HepG2 (cell line): Measurements from ENCODE around the gene SERINC5. TPM values are rescaled to one million over a fixed set of nuclear protein-coding genes. Genes with fewer than 3 reads are reported as not detected.
A peak's percentile ranks its signal among the peaks of the same experiment; 100 is the strongest.

Source experiments
- CREM ChIP-seq, 2 experiments: sonication (generic) in 1 of 2; formaldehyde crosslinking in 1 of 2; IDR thresholded peaks; 2 replicates each; pipeline versions ENCODE4 v1.4.0 to v1.6.1; 2016 to 2020; ENCODE audit warnings: antibody characterized with exemption in 1 of 2, mild to moderate bottlenecking in 1 of 2, missing genetic modification reagents in 1 of 2
- FOXA3 ChIP-seq: IDR thresholded peaks from 2 replicates; pipeline ENCODE4 v1.6.1; 2016; ENCODE audit warnings: missing genetic modification reagents, missing compliant biosample characterization
- FOXK1 ChIP-seq: sonication (generic); formaldehyde crosslinking; IDR thresholded peaks from 2 replicates; pipeline ENCODE4 v1.4.0; 2020; ENCODE audit warnings: low read depth, missing genetic modification reagents, borderline replicate concordance
- GPN1 ChIP-seq: sonication (generic); formaldehyde crosslinking; IDR thresholded peaks from 2 replicates; pipeline ENCODE4 v1.5.1; 2020; ENCODE audit warnings: missing genetic modification reagents, borderline replicate concordance
- HDAC2 ChIP-seq: sonication (generic); formaldehyde crosslinking; IDR thresholded peaks from 2 replicates; pipeline ENCODE4 v1.4.0; 2020; ENCODE audit warnings: missing genetic modification reagents
- POGZ ChIP-seq: sonication (generic); formaldehyde crosslinking; IDR thresholded peaks from 2 replicates; pipeline ENCODE4 v1.4.0; 2020; ENCODE audit warnings: mild to moderate bottlenecking, missing genetic modification reagents
- RARA ChIP-seq: IDR thresholded peaks from 2 replicates; pipeline ENCODE4 v1.6.1; 2016; ENCODE audit warnings: missing genetic modification reagents, missing compliant biosample characterization
- SMC3 ChIP-seq: IDR thresholded peaks from 2 replicates; pipeline ENCODE4 v1.6.1; 2011; ENCODE audit warnings: low read length, improper control_type of control experiment
- SOX13 ChIP-seq, 3 experiments: fragments of 450-650 bp in 1 of 3; sonication (generic) in 1 of 3; formaldehyde crosslinking in 1 of 3; IDR thresholded peaks in 2 of 3; conservative IDR thresholded peaks in 1 of 3; 2 replicates each; pipeline versions ENCODE4 v1.5.0 to v1.6.1; 2016 to 2020; ENCODE audit warnings: antibody characterized with exemption in 1 of 3, mild to moderate bottlenecking in 1 of 3, missing compliant biosample characterization in 1 of 3, missing genetic modification reagents in 1 of 3, moderate library complexity in 1 of 3
- SRSF9 ChIP-seq: fragments of 200-400 bp; formaldehyde crosslinking; IDR thresholded peaks from 2 replicates; pipeline ENCODE4 v1.6.1; 2018; ENCODE audit warnings: borderline replicate concordance, mild to moderate bottlenecking, low read depth, low read length; ENCODE audit not compliant: insufficient read depth, poor library complexity, severe bottlenecking
- ZBTB7B ChIP-seq: sonication (generic); formaldehyde crosslinking; IDR thresholded peaks from 2 replicates; pipeline ENCODE4 v1.4.0; 2020; ENCODE audit warnings: missing genetic modification reagents
- ZNF562 ChIP-seq: sonication (generic); formaldehyde crosslinking; IDR thresholded peaks from 2 replicates; pipeline ENCODE4 v1.8.0; 2022; ENCODE audit warnings: missing genetic modification reagents, borderline replicate concordance
- ZNF749 ChIP-seq: sonication (generic); formaldehyde crosslinking; IDR thresholded peaks from 2 replicates; pipeline ENCODE4 v1.8.0; 2022; ENCODE audit warnings: mild to moderate bottlenecking, missing genetic modification reagents, moderate library complexity, borderline replicate concordance
- ZNF782 ChIP-seq: sonication (generic); formaldehyde crosslinking; IDR thresholded peaks from 2 replicates; pipeline ENCODE4 v1.4.0; 2020; ENCODE audit warnings: missing genetic modification reagents, mild to moderate bottlenecking, borderline replicate concordance
- polyA plus RNA-seq, 8 experiments: library from polyadenylated mRNA; depleted of rRNA in 3 of 8; stranded (reverse) in 7 of 8; unstranded in 1 of 8; fragments of >200 nt; fragmentation: Illumina TruSeq in 4 of 8; extraction: Trizol in 4 of 8; gene quantifications; 2 replicates each; pipeline versions ENCODE4 v1.2.1 to v1.2.3, GENCODE V29; 2011 to 2016; ENCODE audit warnings: low read depth in 4 of 8, missing spikeins in 1 of 8, mixed read lengths in 1 of 8; ENCODE audit not compliant: insufficient read depth in 1 of 8
- total RNA-seq, 5 experiments: library from RNA; depleted of rRNA; stranded (reverse); fragments of >200 nt; fragmentation: Illumina TruSeq; extraction: Trizol; gene quantifications; 2 replicates each; pipeline ENCODE4 v1.2.3, GENCODE V29; 2016; ENCODE audit warnings: low read depth in 1 of 5
- TF ChIP-seq, protein P1 (sequence below): sonication (generic); formaldehyde crosslinking; IDR thresholded peaks from 2 replicates; pipeline ENCODE4 v1.4.0; 2020; ENCODE audit warnings: missing genetic modification reagents, mild to moderate bottlenecking, borderline replicate concordance
- TF ChIP-seq, protein P2 (sequence below): IDR thresholded peaks from 2 replicates; pipeline ENCODE4 v1.6.1; 2016
- TF ChIP-seq, protein P3 (sequence below): sonication (generic); formaldehyde crosslinking; IDR thresholded peaks from 2 replicates; pipeline ENCODE4 v1.8.0; 2022; ENCODE audit warnings: mild to moderate bottlenecking, missing genetic modification reagents

SERINC5 gene
- total and polyA plus RNA-seq, 2 of the 13 experiments (the other 11 are each of a cell fraction or from before 2014, with no cell fraction given) = 17.3 to 22.8 TPM

DNA sequence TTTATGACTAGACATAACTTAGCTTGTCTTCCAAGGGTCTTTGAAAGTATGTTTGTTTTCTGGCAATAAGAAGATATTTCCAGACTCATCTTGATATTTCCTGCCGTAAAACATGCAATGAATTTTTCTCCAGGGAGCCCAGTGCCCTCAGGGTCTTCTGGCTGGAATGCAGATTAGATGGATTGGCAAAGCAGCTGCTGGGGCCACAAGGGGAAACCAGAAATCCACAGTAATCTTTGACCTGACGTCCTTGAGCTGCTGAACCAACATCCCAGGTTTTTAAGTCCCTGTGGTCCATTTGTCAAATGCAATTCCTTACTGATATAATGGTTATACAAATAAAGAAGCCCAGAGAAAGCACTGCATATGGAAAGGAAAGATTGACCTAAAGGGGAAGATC, 127.7 kb downstream of the SERINC5 start (continued):
- no peak for TF ChIP-seq SOX13 (IDR thresholded peaks at IDR 0.05)
- TF ChIP-seq SOX13 (CRISPR knock-in tag; conservative IDR thresholded peaks at IDR 0.05 in 1 of 2, IDR thresholded peaks at IDR 0.05 in 1 of 2) = peak in 1 of 2 experiments; percentile 34; a peak in 1 of 4 replicates
- no peak for TF ChIP-seq ZNF782 (CRISPR knock-in tag)
- peak; percentile 29 for TF ChIP-seq CREM (IDR thresholded peaks at IDR 0.05)
- no peak for TF ChIP-seq CREM (CRISPR knock-in tag; IDR thresholded peaks at IDR 0.05)
- no peak for TF ChIP-seq ZNF562 (CRISPR knock-in tag)
- TF ChIP-seq GPN1 (CRISPR knock-in tag) = no peak
- peak; percentile 46; the same call in 1 of the 2 replicates for TF ChIP-seq RARA
- no peak for TF ChIP-seq SRSF9
- TF ChIP-seq, protein P1, sequence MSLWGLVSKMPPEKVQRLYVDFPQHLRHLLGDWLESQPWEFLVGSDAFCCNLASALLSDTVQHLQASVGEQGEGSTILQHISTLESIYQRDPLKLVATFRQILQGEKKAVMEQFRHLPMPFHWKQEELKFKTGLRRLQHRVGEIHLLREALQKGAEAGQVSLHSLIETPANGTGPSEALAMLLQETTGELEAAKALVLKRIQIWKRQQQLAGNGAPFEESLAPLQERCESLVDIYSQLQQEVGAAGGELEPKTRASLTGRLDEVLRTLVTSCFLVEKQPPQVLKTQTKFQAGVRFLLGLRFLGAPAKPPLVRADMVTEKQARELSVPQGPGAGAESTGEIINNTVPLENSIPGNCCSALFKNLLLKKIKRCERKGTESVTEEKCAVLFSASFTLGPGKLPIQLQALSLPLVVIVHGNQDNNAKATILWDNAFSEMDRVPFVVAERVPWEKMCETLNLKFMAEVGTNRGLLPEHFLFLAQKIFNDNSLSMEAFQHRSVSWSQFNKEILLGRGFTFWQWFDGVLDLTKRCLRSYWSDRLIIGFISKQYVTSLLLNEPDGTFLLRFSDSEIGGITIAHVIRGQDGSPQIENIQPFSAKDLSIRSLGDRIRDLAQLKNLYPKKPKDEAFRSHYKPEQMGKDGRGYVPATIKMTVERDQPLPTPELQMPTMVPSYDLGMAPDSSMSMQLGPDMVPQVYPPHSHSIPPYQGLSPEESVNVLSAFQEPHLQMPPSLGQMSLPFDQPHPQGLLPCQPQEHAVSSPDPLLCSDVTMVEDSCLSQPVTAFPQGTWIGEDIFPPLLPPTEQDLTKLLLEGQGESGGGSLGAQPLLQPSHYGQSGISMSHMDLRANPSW = no peak
- TF ChIP-seq FOXK1 = no peak
- TF ChIP-seq, protein P2, sequence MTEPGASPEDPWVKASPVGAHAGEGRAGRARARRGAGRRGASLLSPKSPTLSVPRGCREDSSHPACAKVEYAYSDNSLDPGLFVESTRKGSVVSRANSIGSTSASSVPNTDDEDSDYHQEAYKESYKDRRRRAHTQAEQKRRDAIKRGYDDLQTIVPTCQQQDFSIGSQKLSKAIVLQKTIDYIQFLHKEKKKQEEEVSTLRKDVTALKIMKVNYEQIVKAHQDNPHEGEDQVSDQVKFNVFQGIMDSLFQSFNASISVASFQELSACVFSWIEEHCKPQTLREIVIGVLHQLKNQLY (CRISPR knock-in tag) = no peak
- peak; percentile 68; the same call in 1 of the 2 replicates for TF ChIP-seq ZBTB7B (CRISPR knock-in tag)
- no peak for TF ChIP-seq FOXA3 (CRISPR knock-in tag)
- TF ChIP-seq, protein P3, sequence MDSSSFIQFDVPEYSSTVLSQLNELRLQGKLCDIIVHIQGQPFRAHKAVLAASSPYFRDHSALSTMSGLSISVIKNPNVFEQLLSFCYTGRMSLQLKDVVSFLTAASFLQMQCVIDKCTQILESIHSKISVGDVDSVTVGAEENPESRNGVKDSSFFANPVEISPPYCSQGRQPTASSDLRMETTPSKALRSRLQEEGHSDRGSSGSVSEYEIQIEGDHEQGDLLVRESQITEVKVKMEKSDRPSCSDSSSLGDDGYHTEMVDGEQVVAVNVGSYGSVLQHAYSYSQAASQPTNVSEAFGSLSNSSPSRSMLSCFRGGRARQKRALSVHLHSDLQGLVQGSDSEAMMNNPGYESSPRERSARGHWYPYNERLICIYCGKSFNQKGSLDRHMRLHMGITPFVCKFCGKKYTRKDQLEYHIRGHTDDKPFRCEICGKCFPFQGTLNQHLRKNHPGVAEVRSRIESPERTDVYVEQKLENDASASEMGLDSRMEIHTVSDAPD (CRISPR knock-in tag) = no peak; the same call in 1 of the 2 replicates
- TF ChIP-seq SMC3 = peak; percentile 23; the same call in 1 of the 2 replicates
- TF ChIP-seq ZNF749 (CRISPR knock-in tag) = no peak
- TF ChIP-seq HDAC2 = peak; percentile 56; the same call in 1 of the 2 replicates
- peak; percentile 47; the same call in 1 of the 2 replicates for TF ChIP-seq POGZ (CRISPR knock-in tag)
